Coronary artery (tissue), 2 donors: ENCODE results near the gene TNFRSF8.
A peak's percentile ranks its signal among the peaks of the same experiment; 100 is the strongest.

Experiments
- DNase-seq: peaks from one replicate; pipeline ENCODE4 v3.0.0-alpha.2; 2017; ENCODE audit warnings: low spot score
- H3K27ac ChIP-seq, 2 donors: fragments of 200-600 bp; sonication (generic); one replicate each; pipeline ENCODE4 v1.5.1; 2016 to 2019
- H3K4me3 ChIP-seq: fragments of 200-600 bp; sonication (generic); 2 replicates; pipeline ENCODE4 v1.5.1; 2016; ENCODE audit warnings: mild to moderate bottlenecking, moderate library complexity
- CTCF ChIP-seq: fragments of 200-600 bp; sonication (generic); IDR thresholded peaks from one replicate; pipeline ENCODE4 v1.5.1; 2019; ENCODE audit warnings: antibody characterized with exemption

The TNFRSF8 gene

GRCh38 chr1:12064073-12064969 lies 1.2 kb downstream of the TNFRSF8 start:
- Histone ChIP-seq H3K27ac (no peak overlapping the region), H3K4me3 (no peak overlapping the region)
- DNase-seq: no peak
- no peak for TF ChIP-seq CTCF

- no peak for DNase-seq
- TF ChIP-seq CTCF: no peak
- Histone ChIP-seq H3K27ac (no peak overlapping the region), H3K4me3 (no peak overlapping the region)
Measured at GRCh38 chr1:12065872-12066271, 2.8 kb downstream of the TNFRSF8 start.

GRCh38 chr1:12067900-12068821 lies 5.1 kb downstream of the TNFRSF8 start:
- DNase-seq: no peak
- no peak overlapping the region for H3K27ac ChIP-seq
- H3K4me3 ChIP-seq: peak overlapping the region; percentile 42
- no peak for TF ChIP-seq CTCF

GRCh38 chr1:12069623-12070244 lies 6.6 kb downstream of the TNFRSF8 start:
- Histone ChIP-seq H3K4me3 (no peak overlapping the region), H3K27ac (no peak overlapping the region)
- no peak for TF ChIP-seq CTCF
- DNase-seq: no peak

GRCh38 chr1:12071892-12072291 lies 8.8 kb downstream of the TNFRSF8 start:
- TF ChIP-seq CTCF: no peak
- no peak for DNase-seq
- Histone ChIP-seq H3K27ac (no peak overlapping the region), H3K4me3 (no peak overlapping the region)

- TF ChIP-seq CTCF: no peak
- no peak for DNase-seq
- Histone ChIP-seq H3K27ac (no peak overlapping the region), H3K4me3 (no peak overlapping the region)
Measured at GRCh38 chr1:12072741-12073140, 9.6 kb downstream of the TNFRSF8 start.
